Umbilical cord (tissue), 2 donors: Measurements from ENCODE around the gene MRAP. TPM values are rescaled to one million over a fixed set of nuclear protein-coding genes. Genes with fewer than 3 reads are reported as not detected.

ENCODE experiments used
- DNase-seq: peaks from one replicate; pipeline ENCODE4 v3.0.0-alpha.2; 2015; ENCODE audit warnings: low spot score
- total RNA-seq: library from RNA; depleted of rRNA; stranded (reverse); fragments of >200 nt; gene quantifications from one replicate; pipeline ENCODE4 v1.2.3, GENCODE V29; 2014; ENCODE audit warnings: low replicate concordance; ENCODE audit not compliant: insufficient read depth

The MRAP gene
- total RNA-seq, 1 donor from 2014 or later, result not detected

- DNase-seq, result no peak
Measured at GRCh38 chr21:32322103-32322502, 23.4 kb downstream of the MRAP start.

GRCh38 chr21:32322676-32323075 is 24.0 kb downstream of the MRAP start:
- no peak for DNase-seq

- DNase-seq, result no peak
Measured at GRCh38 chr21:32325706-32326105, 27.1 kb downstream of the MRAP start.

- DNase-seq, result no peak
Measured at GRCh38 chr21:32328595-32328994, 29.9 kb downstream of the MRAP start.

- no peak for DNase-seq
Measured at GRCh38 chr21:32329331-32329730, 30.7 kb downstream of the MRAP start.

GRCh38 chr21:32329776-32330175 is 31.1 kb downstream of the MRAP start:
- no peak for DNase-seq

- DNase-seq, result no peak
Measured at GRCh38 chr21:32330784-32331311, 32.2 kb downstream of the MRAP start.

- DNase-seq, result no peak
Measured at GRCh38 chr21:32331444-32332305, 33.0 kb downstream of the MRAP start.

- no peak for DNase-seq
Measured at GRCh38 chr21:32332463-32332951, 33.9 kb downstream of the MRAP start.

GRCh38 chr21:32333953-32334673 is 35.5 kb downstream of the MRAP start:
- no peak for DNase-seq

GRCh38 chr21:32334980-32335531 is 36.4 kb downstream of the MRAP start:
- no peak for DNase-seq

- no peak for DNase-seq
Measured at GRCh38 chr21:32335601-32336575, 37.2 kb downstream of the MRAP start.

- no peak for DNase-seq
Measured at GRCh38 chr21:32336711-32337110, 38.1 kb downstream of the MRAP start.

- DNase-seq, result no peak
Measured at GRCh38 chr21:32337206-32337605, 38.6 kb downstream of the MRAP start.

GRCh38 chr21:32338209-32338921 is 39.7 kb downstream of the MRAP start:
- DNase-seq, result no peak

GRCh38 chr21:32340863-32341848 is 42.5 kb downstream of the MRAP start:
- no peak for DNase-seq

- DNase-seq, result no peak
Measured at GRCh38 chr21:32346951-32347350, 48.3 kb downstream of the MRAP start.

GRCh38 chr21:32347351-32347750 is 48.7 kb downstream of the MRAP start:
- no peak for DNase-seq

GRCh38 chr21:32347977-32348376 is 49.3 kb downstream of the MRAP start:
- DNase-seq, result no peak
